NB4 (cell line): ENCODE measurements around the gene RIPK4.

Experiments used
- CTCF ChIP-seq: IDR thresholded peaks from one replicate; pipeline ENCODE4 v1.5.1; 2012; ENCODE audit warnings: low read depth, low read length
- POLR2A ChIP-seq: IDR thresholded peaks from 2 replicates; pipeline ENCODE4 v1.6.1; 2011; ENCODE audit warnings: mild to moderate bottlenecking; ENCODE audit not compliant: insufficient read length; ENCODE audit errors: extremely low read depth

GRCh38 chr21:41763996-41764395 is 2.9 kb downstream of the RIPK4 start:
- no peak for TF ChIP-seq CTCF
- no peak for TF ChIP-seq POLR2A
